GM20431 (cell line): ENCODE data around the gene IGSF21.

ENCODE experiments used
- in situ Hi-C: fragments of 300-500 bp; cut with MseI, MboI; formaldehyde crosslinking; loops from one replicate; pipeline ENCODE4 v1.15.0; 2020; ENCODE audit warnings: low sequenced_read_pairs; ENCODE audit not compliant: unreplicated experiment

IGSF21 gene

GRCh38 chr1:18170444-18170843 lies 62.8 kb downstream of the IGSF21 start:
- in situ Hi-C loops = no loop called here

- in situ Hi-C loops = no loop called here
Observed at GRCh38 chr1:18174037-18174436, 66.4 kb downstream of the IGSF21 start.

GRCh38 chr1:18175051-18175450 lies 67.5 kb downstream of the IGSF21 start:
- in situ Hi-C loops = no loop called here

GRCh38 chr1:18175530-18176377 lies 68.2 kb downstream of the IGSF21 start:
- in situ Hi-C loops = no loop called here

- in situ Hi-C loops = no loop called here
Observed at GRCh38 chr1:18176619-18177018, 69.0 kb downstream of the IGSF21 start.

- in situ Hi-C loops = no loop called here
Observed at GRCh38 chr1:18178111-18178510, 70.5 kb downstream of the IGSF21 start.

- in situ Hi-C loops = no loop called here
Observed at GRCh38 chr1:18179009-18179408, 71.4 kb downstream of the IGSF21 start.

GRCh38 chr1:18182398-18183160 lies 75.0 kb downstream of the IGSF21 start:
- in situ Hi-C loops = no loop called here

- in situ Hi-C loops = no loop called here
Observed at GRCh38 chr1:18183533-18183932, 75.9 kb downstream of the IGSF21 start.

GRCh38 chr1:18187054-18187453 lies 79.5 kb downstream of the IGSF21 start:
- in situ Hi-C loops = no loop called here

- in situ Hi-C loops = no loop called here
Observed at GRCh38 chr1:18188820-18189517, 81.4 kb downstream of the IGSF21 start.

- in situ Hi-C loops = no loop called here
Observed at GRCh38 chr1:18190598-18190997, 83.0 kb downstream of the IGSF21 start.

- in situ Hi-C loops = no loop called here
Observed at GRCh38 chr1:18191037-18191436, 83.4 kb downstream of the IGSF21 start.

- in situ Hi-C loops = no loop called here
Observed at GRCh38 chr1:18191481-18192155, 84.0 kb downstream of the IGSF21 start.

GRCh38 chr1:18192182-18192581 lies 84.6 kb downstream of the IGSF21 start:
- in situ Hi-C loops = no loop called here

- in situ Hi-C loops = no loop called here
Observed at GRCh38 chr1:18192974-18193373, 85.4 kb downstream of the IGSF21 start.

- in situ Hi-C loops = no loop called here
Observed at GRCh38 chr1:18197299-18197698, 89.7 kb downstream of the IGSF21 start.

GRCh38 chr1:18198260-18198659 lies 90.7 kb downstream of the IGSF21 start:
- in situ Hi-C loops = no loop called here

GRCh38 chr1:18199462-18199861 lies 91.9 kb downstream of the IGSF21 start:
- in situ Hi-C loops = no loop called here

- in situ Hi-C loops = no loop called here
Observed at GRCh38 chr1:18200136-18200717, 92.6 kb downstream of the IGSF21 start.
